ENCODE measurements around the gene PLCH2.
"Not testable (repeated sequence)": the region's sequence is repeated elsewhere in the genome, so short reads cannot be mapped to it uniquely, and the experiment has no call there.

The PLCH2 gene

DNA sequence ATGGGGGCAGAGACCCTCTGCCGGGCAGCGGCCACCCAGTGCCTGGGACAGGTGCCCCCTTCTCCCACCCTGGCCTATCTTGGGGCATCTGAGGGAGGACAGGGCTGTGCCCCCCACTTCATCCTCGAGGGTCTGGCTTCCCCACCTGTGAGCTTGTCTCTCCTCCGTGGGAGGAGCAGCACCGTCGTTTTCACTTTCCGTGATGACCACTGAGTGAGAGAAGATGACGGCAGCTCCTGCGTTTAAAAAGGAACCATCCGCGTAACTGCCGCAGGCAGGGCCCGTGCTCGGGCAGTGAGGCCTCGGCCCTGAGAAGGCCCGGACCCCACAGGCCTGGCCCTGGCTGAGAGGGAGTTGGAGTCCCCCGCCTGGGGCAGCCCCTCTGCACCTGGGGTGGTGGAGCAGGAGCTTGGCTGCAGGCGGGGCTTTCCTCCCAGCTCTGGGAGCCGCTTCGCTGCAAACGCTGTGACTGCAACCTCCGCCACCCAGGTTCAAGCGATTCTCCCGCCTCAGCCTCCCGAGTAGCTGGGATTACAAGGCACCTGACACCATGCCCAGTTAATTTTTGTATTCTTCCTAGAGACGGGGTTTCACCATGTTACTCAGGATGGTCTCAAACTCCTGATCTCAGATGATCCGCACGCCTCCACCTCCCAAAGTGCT lies 73.4 kb downstream of the PLCH2 start:
- FAIRE-seq = not testable (repeated sequence)

DNA sequence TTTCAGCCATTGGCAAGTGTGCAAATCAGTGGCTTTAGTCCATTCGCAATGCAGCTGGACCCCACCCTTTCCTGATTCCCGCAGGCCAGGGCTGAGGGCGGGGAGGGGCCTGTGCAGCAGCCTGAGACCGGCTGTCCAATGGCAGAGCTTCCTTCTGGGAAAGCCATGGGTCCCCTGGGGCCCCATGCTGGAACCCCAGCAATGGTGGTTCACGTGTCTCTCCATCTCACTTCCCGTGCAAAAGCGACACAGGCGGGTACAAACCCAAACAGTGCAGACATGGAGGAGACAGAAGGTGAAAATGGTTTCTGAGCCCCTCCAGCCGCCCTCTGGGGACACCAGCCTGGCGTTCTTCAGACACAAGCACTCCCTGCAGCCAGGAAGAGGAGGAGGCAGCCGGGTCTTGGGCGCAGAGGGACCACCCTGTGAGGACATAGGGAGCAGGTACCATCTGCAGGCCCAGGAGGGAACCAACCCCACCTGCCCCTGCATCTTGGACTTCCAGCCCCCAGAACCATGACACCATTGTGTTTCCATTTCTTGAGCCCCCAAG lies 74.3 kb downstream of the PLCH2 start:
- not testable (repeated sequence) for FAIRE-seq

DNA sequence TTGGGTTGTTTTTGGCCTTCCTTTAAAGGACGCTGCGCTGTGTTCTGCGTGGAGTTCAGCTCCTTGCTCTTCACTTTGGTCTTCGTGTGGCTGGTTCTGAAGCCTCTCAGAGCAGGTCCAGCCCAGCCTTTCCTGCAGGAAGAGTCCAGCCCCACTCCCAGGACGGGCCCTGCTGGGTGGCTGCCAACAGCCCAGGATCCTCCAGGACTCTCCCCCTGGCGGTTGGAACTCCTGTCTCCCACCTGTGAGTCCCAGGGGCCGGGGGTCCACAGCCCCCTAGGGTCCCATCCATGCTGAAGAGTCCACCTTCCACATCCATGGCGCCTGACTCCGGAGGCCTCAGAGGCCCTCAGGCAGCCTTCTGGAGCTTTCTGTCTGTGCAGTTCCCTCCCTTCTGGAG lies 75.5 kb downstream of the PLCH2 start:
- not testable (repeated sequence) for FAIRE-seq

DNA sequence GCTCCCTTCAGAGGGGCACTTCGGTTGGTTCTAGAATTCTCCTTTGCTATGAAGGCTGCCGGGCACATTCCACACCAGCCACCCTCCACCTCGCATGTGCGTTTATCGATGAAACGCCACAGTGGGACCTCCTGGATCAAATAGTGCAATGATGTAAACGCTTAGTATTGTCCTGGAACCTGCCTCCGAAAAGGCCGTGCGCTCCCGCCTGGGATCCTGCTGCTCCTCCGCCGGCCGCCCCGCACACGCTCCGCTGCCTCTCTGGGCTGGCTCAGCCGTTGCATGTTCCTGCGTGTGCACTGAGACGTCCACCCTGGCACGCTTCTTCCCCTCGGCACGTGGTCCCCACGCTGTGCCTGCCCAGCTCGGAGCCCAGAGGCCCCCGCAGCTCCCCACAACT lies 76.1 kb downstream of the PLCH2 start:
- no peak for FAIRE-seq

DNA sequence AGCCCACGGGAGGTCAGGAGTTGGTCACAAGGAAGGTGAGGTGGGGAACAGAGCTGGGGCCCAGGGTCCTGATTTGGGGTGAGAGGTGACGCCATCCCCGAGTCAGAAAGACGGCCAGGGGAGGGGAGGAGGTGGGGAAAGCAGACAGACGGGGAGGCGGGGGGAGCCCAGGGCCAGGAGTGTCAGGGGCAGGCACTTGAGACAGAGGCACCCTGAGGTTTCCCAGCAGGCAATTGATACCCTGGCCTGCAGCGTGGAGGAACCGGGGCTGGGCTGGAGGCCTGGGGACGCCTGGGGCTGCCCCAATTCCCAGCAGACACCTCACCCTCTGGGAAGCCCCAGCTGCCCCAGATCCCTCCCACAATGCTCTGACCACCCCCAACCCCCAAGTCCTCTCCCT lies 77.0 kb downstream of the PLCH2 start:
- not testable (repeated sequence) for FAIRE-seq

DNA sequence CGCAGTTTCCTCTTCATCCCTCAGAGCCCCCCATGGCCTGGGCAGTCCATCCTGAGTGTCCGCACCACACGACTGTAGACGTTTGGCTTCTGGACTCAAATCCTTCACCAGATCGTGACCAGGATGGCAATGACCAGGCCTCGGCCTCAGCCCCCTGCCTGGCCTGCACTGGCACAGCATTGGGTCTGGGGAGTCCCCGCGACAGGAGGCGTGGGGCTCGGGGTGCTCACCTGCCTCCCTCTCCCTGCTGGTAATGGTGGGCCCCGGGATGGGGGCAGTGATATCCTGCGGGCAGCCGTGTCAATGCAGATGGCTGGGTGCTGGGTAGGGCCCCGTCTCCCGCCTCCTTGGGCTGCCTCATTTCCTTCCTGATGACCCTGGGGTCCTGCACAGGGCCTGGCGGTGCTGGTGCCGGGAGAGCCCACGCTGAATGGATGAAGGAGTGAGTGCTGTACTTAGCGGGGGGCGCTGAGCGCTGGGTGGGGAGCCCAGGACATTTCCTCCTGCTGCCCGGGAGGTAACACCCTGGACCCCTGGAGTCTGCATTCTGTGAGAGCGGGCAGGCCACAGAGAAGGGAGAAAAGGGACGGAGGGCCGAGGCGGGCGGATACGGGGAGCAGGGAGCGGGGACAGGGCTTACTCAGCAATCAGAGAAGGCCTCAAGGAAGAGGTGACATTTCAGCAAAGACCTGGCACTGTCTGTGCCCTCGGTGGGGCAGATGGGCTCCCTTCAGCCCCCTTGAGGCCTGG lies 78.0 kb downstream of the PLCH2 start:
- no peak for FAIRE-seq

DNA sequence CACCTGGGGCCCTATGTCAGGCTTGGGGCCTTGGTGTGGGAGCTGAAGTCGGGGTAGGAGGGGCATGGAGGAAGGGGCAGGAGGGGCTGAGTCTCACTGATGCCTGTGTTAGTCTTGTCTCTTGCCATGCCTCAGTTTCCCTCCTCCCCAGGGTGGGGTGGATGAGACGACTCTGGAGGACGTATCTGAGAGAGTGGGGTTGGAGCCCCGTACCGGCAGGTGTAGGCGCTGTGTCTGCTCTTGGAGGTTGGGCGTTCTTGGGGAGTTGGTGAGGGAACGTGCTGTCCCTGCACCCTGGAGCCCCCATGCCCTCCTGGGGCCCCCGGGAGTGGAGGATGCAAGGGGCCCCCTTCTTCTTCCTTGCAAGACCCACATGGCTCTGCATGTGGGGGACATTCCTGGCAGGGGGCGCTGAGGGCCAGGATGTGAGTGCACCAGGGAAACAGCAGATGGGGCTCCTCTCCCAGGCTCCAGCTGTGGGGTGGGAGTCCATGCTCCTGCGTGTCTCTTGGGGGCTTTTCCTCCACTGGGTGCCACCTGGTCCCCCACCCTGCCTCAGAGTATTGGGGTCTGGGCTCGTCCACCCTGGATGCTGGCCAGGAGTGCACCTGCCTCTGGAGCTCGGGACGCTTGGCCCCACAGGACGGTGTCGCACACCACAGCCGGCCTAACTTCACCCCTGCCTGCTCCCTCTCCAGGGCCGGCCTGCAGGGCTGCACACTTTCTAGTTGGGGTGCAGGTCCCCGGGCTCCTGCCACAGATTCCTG lies 78.7 kb downstream of the PLCH2 start:
- FAIRE-seq = no peak
